LNCaP clone FGC (cell line): Measurements from ENCODE around the gene HOXC13.

Experiments used
- DNase-seq: peaks from one replicate; pipeline ENCODE4 v3.0.0-alpha.2; 2011; ENCODE audit warnings: low read depth
- H3K4me3 ChIP-seq: 2 replicates; pipeline ENCODE4 v1.5.1; 2011; ENCODE audit warnings: mild to moderate bottlenecking, low read depth, low read length, control low read depth
- CTCF ChIP-seq: IDR thresholded peaks from 2 replicates; pipeline ENCODE4 v1.5.1; 2012; ENCODE audit warnings: mild to moderate bottlenecking; ENCODE audit not compliant: control insufficient read depth, insufficient read depth; ENCODE audit errors: extremely low read depth

Gene HOXC13

GRCh38 chr12:53990311-53991076 is 51.9 kb downstream of the HOXC13 start:
- no peak for DNase-seq
- H3K4me3 ChIP-seq = no peak overlapping the region
- no peak for TF ChIP-seq CTCF

- H3K4me3 ChIP-seq = no peak overlapping the region
- DNase-seq = no peak
- TF ChIP-seq CTCF = no peak
These were observed 52.4 kb downstream of the HOXC13 start for GRCh38 chr12:53991077-53991460.

- H3K4me3 ChIP-seq = no peak overlapping the region
These were observed 53.8 kb downstream of the HOXC13 start for GRCh38 chr12:53992377-53992889.

GRCh38 chr12:53993162-53994008 is 54.8 kb downstream of the HOXC13 start:
- no peak for TF ChIP-seq CTCF

More at GRCh38 chr12:53992377-53992889, 53.8 kb downstream of the HOXC13 start:
- TF ChIP-seq CTCF = no peak
- DNase-seq = no peak

GRCh38 chr12:53994009-53994263 is 55.3 kb downstream of the HOXC13 start:
- H3K4me3 ChIP-seq = no peak overlapping the region
- DNase-seq = no peak
- TF ChIP-seq CTCF = no peak

More at GRCh38 chr12:53993162-53994008, 54.8 kb downstream of the HOXC13 start:
- no peak for DNase-seq
- no peak overlapping the region for H3K4me3 ChIP-seq

GRCh38 chr12:53994264-53995001 is 55.8 kb downstream of the HOXC13 start:
- no peak for DNase-seq
- TF ChIP-seq CTCF = no peak
- H3K4me3 ChIP-seq = no peak overlapping the region
